Chondrocyte (in vitro differentiated cells): ENCODE data around the gene TUBB. TPM values are rescaled to one million over a fixed set of nuclear protein-coding genes. Genes with fewer than 3 reads are reported as not detected.
A peak's percentile ranks its signal among the peaks of the same experiment; 100 is the strongest.
"Not testable (repeated sequence)": the region's sequence is repeated elsewhere in the genome, so short reads cannot be mapped to it uniquely, and the experiment has no call there.

Experiments
- DNase-seq: peaks from one replicate; pipeline ENCODE4 v3.0.0; 2021; ENCODE audit warnings: mixed read lengths, low spot score
- H3K27ac Mint-ChIP-seq: one replicate; pipeline ENCODE4 v1.8.0; 2021; ENCODE audit warnings: mild to moderate bottlenecking, moderate library complexity, mixed read lengths; ENCODE audit not compliant: unreplicated experiment
- H3K27me3 Mint-ChIP-seq: 2 replicates; pipeline ENCODE4 v1.8.0; 2021; ENCODE audit warnings: low read depth, mixed read lengths
- H3K36me3 Mint-ChIP-seq: 2 replicates; pipeline ENCODE4 v1.8.0; 2021; ENCODE audit warnings: low read depth, mixed read lengths
- H3K4me1 Mint-ChIP-seq: 2 replicates; pipeline ENCODE4 v1.8.0; 2021; ENCODE audit warnings: low read depth, mild to moderate bottlenecking, mixed read lengths
- H3K4me3 Mint-ChIP-seq: one replicate; pipeline ENCODE4 v1.8.0; 2021; ENCODE audit warnings: mild to moderate bottlenecking, moderate library complexity, mixed read lengths; ENCODE audit not compliant: unreplicated experiment
- H3K9me3 Mint-ChIP-seq: 2 replicates; pipeline ENCODE4 v1.8.0; 2021; ENCODE audit warnings: low read depth, mixed read lengths
- total RNA-seq: library from RNA; stranded (reverse); gene quantifications from 3 replicates; pipeline ENCODE4 v1.2.1, GENCODE V29; 2021
- TF ChIP-seq, protein P1 (sequence below): fragments of 200-600 bp; sonication (generic); IDR thresholded peaks from 2 replicates; pipeline ENCODE4 v1.5.0; 2021; ENCODE audit warnings: antibody characterized with exemption, mild to moderate bottlenecking, moderate library complexity

TUBB gene
- total RNA-seq, 1 donor from 2014 or later: 681 TPM

DNA sequence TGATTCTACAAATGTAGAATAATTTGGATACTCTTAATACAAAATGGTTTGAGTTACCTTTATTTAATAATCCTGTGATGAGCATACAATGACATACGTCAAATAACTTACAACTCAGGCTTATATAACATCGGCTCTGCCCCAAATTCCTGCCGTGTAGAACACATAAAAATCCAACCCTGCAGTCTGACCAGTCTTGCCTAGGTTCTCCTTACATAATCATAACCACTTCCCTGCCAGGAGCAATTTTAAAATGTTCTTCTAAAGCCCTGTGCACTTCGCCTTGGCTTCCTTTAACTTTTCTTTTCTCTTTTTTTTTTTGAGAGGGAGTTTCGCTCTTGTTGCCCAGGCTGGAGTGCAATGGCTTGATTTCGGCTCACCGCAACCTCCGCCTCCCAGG lies 40.4 kb downstream of the TUBB start:
- peaks cover 4% of the 10 kb centered on the region for H3K36me3 Mint-ChIP-seq
- TF ChIP-seq, protein P1, sequence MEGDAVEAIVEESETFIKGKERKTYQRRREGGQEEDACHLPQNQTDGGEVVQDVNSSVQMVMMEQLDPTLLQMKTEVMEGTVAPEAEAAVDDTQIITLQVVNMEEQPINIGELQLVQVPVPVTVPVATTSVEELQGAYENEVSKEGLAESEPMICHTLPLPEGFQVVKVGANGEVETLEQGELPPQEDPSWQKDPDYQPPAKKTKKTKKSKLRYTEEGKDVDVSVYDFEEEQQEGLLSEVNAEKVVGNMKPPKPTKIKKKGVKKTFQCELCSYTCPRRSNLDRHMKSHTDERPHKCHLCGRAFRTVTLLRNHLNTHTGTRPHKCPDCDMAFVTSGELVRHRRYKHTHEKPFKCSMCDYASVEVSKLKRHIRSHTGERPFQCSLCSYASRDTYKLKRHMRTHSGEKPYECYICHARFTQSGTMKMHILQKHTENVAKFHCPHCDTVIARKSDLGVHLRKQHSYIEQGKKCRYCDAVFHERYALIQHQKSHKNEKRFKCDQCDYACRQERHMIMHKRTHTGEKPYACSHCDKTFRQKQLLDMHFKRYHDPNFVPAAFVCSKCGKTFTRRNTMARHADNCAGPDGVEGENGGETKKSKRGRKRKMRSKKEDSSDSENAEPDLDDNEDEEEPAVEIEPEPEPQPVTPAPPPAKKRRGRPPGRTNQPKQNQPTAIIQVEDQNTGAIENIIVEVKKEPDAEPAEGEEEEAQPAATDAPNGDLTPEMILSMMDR: no peak
- peaks cover 5% of the 10 kb centered on the region for H3K9me3 Mint-ChIP-seq
- H3K27ac Mint-ChIP-seq: peak overlapping the region; percentile 98
- no peak overlapping the region for H3K4me3 Mint-ChIP-seq
- H3K27me3 Mint-ChIP-seq: no peaks in the 10 kb centered on the region
- no peak for DNase-seq
- peaks cover 81% of the 10 kb centered on the region for H3K4me1 Mint-ChIP-seq

DNA sequence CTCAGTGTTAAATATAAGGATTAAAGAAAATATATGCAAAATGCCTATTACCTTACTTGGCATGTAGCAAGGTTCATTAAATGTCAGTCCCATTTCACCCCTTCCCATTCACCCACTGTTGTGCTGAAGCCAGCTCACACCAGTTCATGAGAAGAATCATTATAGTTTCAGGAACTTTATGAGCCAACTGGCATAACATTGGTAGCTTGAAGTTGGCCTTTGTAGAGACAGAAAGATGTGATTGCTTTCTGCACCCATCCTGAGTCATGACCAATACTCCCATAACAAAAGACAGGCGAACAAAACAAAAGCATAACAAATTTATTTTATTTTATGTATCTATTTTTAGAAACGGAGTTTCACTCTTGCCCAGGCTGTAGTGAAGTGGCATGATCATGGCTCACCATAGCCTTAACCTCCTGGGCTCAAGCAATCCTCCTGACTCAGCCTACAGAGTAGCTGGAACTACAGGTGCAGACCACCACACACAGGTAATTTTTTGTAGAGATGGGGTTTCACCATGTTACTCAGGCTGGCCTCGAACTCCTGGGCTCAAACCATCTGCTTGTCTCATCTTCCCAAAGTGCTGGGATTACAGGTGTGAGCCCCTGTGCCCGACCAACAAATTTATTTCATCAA lies 41.8 kb downstream of the TUBB start:
- H3K4me1 Mint-ChIP-seq: peaks cover 85% of the 10 kb centered on the region
- H3K27me3 Mint-ChIP-seq: no peaks in the 10 kb centered on the region
- peaks cover 5% of the 10 kb centered on the region for H3K9me3 Mint-ChIP-seq
- DNase-seq: no peak
- H3K27ac Mint-ChIP-seq: peak overlapping the region; percentile 17
- peaks cover 4% of the 10 kb centered on the region for H3K36me3 Mint-ChIP-seq
- no peak overlapping the region for H3K4me3 Mint-ChIP-seq
- TF ChIP-seq, protein P1: no peak

DNA sequence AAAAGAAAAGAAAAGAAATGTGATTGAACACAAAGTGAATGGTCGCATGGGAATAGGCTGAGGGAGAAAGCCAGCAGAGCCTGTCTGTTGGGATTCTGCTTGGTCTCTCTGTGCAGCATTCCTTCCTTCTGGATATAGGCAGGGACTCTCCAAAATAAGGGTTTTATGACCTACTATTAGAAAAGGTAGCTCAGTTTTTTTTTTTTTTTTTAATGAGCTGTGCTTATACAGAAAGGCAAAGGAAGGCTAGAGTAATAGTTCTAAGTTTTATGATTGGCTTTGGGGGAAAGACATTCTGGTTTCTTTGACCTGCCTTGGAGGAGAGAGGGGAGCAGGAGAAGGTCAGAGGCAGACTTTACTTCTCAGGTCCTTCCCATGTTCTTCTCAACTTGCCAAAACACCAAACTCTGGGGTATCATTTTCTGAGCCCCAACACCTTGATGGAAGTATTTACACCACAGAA lies 43.0 kb downstream of the TUBB start:
- no peak for DNase-seq
- H3K4me3 Mint-ChIP-seq: no peak overlapping the region
- peaks cover 5% of the 10 kb centered on the region for H3K9me3 Mint-ChIP-seq
- H3K36me3 Mint-ChIP-seq: peaks cover 4% of the 10 kb centered on the region
- H3K27me3 Mint-ChIP-seq: no peaks in the 10 kb centered on the region
- H3K4me1 Mint-ChIP-seq: peaks cover 82% of the 10 kb centered on the region
- TF ChIP-seq, protein P1: no peak
- peak overlapping the region; percentile 95 for H3K27ac Mint-ChIP-seq

DNA sequence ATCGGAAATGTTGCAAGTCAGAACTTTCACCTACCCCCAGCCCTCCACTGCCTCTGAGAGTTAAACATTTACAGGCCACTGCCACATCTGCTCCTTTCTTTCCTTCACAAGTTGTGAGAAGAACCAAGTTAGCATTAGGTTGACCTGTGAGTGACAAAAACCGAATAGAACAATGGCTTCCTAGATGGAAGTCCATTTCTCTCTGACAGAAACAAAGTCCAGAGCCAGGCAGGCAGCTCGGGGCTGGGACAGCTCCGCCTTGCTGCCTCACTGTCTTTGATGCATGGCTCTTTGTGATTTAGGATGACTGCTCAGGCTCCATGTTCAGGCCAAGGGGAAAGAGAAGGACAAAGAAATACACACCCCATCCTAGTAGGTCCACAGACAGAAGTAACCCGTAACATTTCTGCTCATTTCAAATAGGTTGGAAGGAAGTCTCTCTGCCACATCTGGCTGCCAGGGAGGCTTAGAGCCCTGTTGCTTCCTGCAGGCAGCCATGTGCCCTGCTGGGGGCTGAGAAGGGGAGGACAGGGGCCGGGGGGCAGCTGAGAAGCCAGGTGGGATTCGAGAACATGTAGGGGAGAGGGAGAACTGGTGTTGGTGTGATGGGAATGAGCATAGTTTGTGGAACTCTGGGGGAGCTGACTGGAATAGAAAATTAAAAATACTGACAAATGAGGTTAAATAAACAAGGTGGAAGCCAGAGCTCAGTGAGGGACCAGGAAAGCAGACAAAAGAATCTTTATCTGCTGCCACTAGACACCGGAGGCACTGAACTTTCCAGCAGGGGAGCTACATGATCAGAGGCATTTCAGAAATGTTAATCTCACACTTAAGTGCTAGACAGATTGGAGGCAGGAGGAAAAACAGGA lies 43.7 kb downstream of the TUBB start:
- DNase-seq: no peak
- no peaks in the 10 kb centered on the region for H3K27me3 Mint-ChIP-seq
- peak overlapping the region; percentile 95 for H3K27ac Mint-ChIP-seq
- TF ChIP-seq, protein P1: peak; percentile 45
- peak overlapping the region; percentile 5 for H3K4me3 Mint-ChIP-seq
- peaks cover 5% of the 10 kb centered on the region for H3K9me3 Mint-ChIP-seq
- H3K36me3 Mint-ChIP-seq: peaks cover 4% of the 10 kb centered on the region
- peaks cover 82% of the 10 kb centered on the region for H3K4me1 Mint-ChIP-seq

DNA sequence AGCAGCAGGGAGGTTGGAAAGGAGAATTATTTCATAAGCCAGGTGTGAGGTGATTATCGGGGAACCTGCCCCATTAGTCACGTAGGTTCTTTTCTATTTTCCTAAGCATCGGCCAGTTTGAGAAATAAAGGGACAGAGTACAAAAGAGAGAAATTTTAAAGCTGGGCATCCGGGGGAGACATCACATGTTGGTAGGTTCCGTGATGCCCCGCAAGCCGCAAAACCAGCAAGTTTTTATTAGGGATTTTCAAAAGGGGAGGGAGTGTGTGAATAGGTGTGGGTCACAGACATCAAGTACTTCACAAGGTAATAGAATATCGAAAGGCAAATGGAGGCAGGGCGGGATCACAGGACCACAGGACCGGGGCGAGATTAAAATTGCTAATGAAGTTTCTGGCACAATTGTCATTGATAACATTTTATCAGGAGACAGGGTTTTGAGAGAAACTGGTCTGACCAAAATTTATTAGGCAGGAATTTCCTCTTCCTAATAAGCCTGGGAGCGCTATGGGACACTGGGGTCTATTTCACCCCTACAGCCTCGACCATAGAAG lies 44.4 kb downstream of the TUBB start:
- not testable (repeated sequence) for DNase-seq, H3K4me3 Mint-ChIP-seq, H3K36me3 Mint-ChIP-seq, H3K27me3 Mint-ChIP-seq, H3K9me3 Mint-ChIP-seq
- Mint-ChIP-seq H3K4me1 (peaks cover 82% of the 10 kb centered on the region), H3K27ac (peak overlapping the region; percentile 95)

DNA sequence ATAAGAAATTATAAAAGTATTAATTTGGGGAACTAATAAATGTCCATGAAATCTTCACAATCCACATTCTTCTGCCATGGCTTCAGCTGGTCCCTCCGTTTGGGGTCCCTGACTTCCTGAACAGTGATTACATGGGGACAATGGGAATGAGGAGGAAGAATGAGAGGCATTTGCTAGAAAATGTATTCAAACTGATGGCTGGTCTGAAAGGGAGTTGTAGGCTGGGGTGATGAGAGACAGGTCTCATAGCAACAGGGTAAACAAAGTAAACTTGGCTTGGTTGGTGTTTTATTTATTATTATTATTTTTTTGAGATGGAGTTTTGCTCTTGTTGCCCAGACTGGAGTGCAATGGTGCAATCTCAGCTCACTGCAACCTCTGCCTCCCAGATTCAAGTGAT lies 45.3 kb downstream of the TUBB start:
- H3K36me3 Mint-ChIP-seq, H3K27me3 Mint-ChIP-seq, H3K9me3 Mint-ChIP-seq, DNase-seq, H3K4me3 Mint-ChIP-seq: not testable (repeated sequence)
- Mint-ChIP-seq H3K27ac (peak overlapping the region; percentile 86), H3K4me1 (peaks cover 82% of the 10 kb centered on the region)
